Adrenal gland (tissue), 12 donors: ENCODE measurements around the gene DHX34. TPM values are rescaled to one million over a fixed set of nuclear protein-coding genes. Genes with fewer than 3 reads are reported as not detected.

Experiments used
- DNase-seq, 7 donors: peaks; one replicate each; pipeline ENCODE4 v3.0.0-alpha.2; 2019 to 2020
- H3K27ac ChIP-seq, 5 donors: fragments of 200-600 bp; sonication (generic) in 4 of 5; 1 replicate in 3 of 5; 2 replicates in 2 of 5; pipeline versions ENCODE4 v1.5.1 to v1.8.0; 2016 to 2020; ENCODE audit warnings: mild to moderate bottlenecking in 1 of 5
- H3K27me3 ChIP-seq: fragments of 200-600 bp; 2 replicates; pipeline ENCODE4 v1.8.0; 2021
- H3K36me3 ChIP-seq, 2 donors: fragments of 200-600 bp; replicated peaks in 1 of 2; 1 replicate in 1 of 2; 2 replicates in 1 of 2; pipeline versions ENCODE4 v1.5.1 to v1.8.0; 2018 to 2022
- H3K4me1 ChIP-seq, 2 donors: fragments of 200-600 bp; replicated peaks in 1 of 2; 1 replicate in 1 of 2; 2 replicates in 1 of 2; pipeline versions ENCODE4 v1.5.1 to v1.8.0; 2018 to 2021
- H3K4me3 ChIP-seq, 4 donors: fragments of 200-600 bp; sonication (generic) in 3 of 4; one replicate each; pipeline ENCODE4 v1.5.1; 2016 to 2018
- H3K9me3 ChIP-seq, 3 donors: fragments of 200-600 bp; sonication (generic) in 1 of 3; replicated peaks in 1 of 3; 1 replicate in 2 of 3; 2 replicates in 1 of 3; pipeline versions ENCODE4 v1.5.1 to v1.8.0; 2016 to 2021
- POLR2A ChIP-seq, 2 donors: fragments of 450-650 bp; IDR thresholded peaks; one replicate each; pipeline ENCODE4 v1.6.1; 2017; ENCODE audit warnings: antibody characterized with exemption in 2 of 2, mild to moderate bottlenecking in 2 of 2, moderate library complexity in 1 of 2
- WGBS, 4 donors: extraction: QIAGEN DNeasy Blood & Tissue Kit in 2 of 4; methylation state at CpG; one replicate each; pipeline versions ENCODE4 v1.1.5 to v1.1.7; 2013 to 2017; 5-methylcytosine and 5-hydroxymethylcytosine counted together
- intact Hi-C, 2 donors: fragments of 100-400 bp; cut with DNase I; formaldehyde crosslinking; loops; one replicate each; pipeline versions ENCODE4 v1.14.1 to v1.15.0; 2022 to 2023
- polyA plus RNA-seq, 3 donors: library from polyadenylated mRNA; stranded (reverse); fragments of 200-250 nt in 2 of 3; fragments of 350-450 nt in 1 of 3; fragmentation: Illumina TruSeq in 1 of 3; extraction: RNeasy Lipid Tissue Mini Kit (QIAGEN cat#74804) in 1 of 3; gene quantifications; one replicate each; pipeline ENCODE4 v1.2.3, GENCODE V29; 2013 to 2014
- total RNA-seq, 9 donors: library from RNA; depleted of rRNA in 4 of 9; stranded (reverse); fragments of >200 nt in 4 of 9; fragments of 120-200 nt in 1 of 9; fragmentation: NEBNext Ultra II Directional in 1 of 9; extraction: Animal tissue kit (Norgen Biotek cat#: 25700) in 1 of 9; gene quantifications; one replicate each; pipeline versions ENCODE4 v1.1.0 to v1.2.4, GENCODE V29; 2013 to 2023
- TF ChIP-seq, protein P1 (sequence below), 6 experiments: fragments of 450-650 bp in 4 of 6; fragments of 200-600 bp in 2 of 6; sonication (generic) in 1 of 6; IDR thresholded peaks; 1 replicate in 5 of 6; 2 replicates in 1 of 6; pipeline versions ENCODE4 v1.5.1 to v1.8.0; 2016 to 2021; ENCODE audit warnings: antibody characterized with exemption in 6 of 6, mild to moderate bottlenecking in 2 of 6, moderate library complexity in 1 of 6
- donor health status: healthy with polysubstance abuse.
- donor health status: Bipolar disorder and iron deficiency.
- donor health status: DM: yes; HTN: yes; CAD: no.
- donor health status: DM: no; HTN: no; CAD: no.
- donor health status: DM: no; HTN: no; CAD: no.
- donor health status: DM: yes; HTN: yes; CAD: no.

Gene DHX34
- total and polyA plus RNA-seq, 12 donors: 5.0 to 49.7 (median 11.2) TPM

GRCh38 chr19:47427241-47428176 lies 78.4 kb downstream of the DHX34 start:
- peaks cover 7 to 10% of the 10 kb centered on the region in 2 donors for H3K4me1 ChIP-seq
- 6 to 9% (median 8%) methylated on average over 17 of the region's 17 CpGs for WGBS, 4 donors
- intact Hi-C loops: loop anchor here in 1 of 2 donors (10.0 kb wide), 1 partner anchor 133 kb away; no protein-coding TSS in a partner anchor
- H3K27me3 ChIP-seq: peaks cover 55% of the 10 kb centered on the region
- DNase-seq: peak; percentile 45 to 79 (median 65)
- no peaks in the 10 kb centered on the region for H3K9me3 ChIP-seq
- H3K36me3 ChIP-seq: no peaks in the 10 kb centered on the region
- TF ChIP-seq, protein P1, sequence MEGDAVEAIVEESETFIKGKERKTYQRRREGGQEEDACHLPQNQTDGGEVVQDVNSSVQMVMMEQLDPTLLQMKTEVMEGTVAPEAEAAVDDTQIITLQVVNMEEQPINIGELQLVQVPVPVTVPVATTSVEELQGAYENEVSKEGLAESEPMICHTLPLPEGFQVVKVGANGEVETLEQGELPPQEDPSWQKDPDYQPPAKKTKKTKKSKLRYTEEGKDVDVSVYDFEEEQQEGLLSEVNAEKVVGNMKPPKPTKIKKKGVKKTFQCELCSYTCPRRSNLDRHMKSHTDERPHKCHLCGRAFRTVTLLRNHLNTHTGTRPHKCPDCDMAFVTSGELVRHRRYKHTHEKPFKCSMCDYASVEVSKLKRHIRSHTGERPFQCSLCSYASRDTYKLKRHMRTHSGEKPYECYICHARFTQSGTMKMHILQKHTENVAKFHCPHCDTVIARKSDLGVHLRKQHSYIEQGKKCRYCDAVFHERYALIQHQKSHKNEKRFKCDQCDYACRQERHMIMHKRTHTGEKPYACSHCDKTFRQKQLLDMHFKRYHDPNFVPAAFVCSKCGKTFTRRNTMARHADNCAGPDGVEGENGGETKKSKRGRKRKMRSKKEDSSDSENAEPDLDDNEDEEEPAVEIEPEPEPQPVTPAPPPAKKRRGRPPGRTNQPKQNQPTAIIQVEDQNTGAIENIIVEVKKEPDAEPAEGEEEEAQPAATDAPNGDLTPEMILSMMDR (IDR thresholded peaks at IDR 0.05): peak; percentile 69 to 81 (median 76)
- no peak for TF ChIP-seq POLR2A (IDR thresholded peaks at IDR 0.05)
- H3K4me3 ChIP-seq: no peak overlapping the region
- peak overlapping the region in 1 of 5 donors; percentile 23 for H3K27ac ChIP-seq

GRCh38 chr19:47428177-47428894 lies 79.2 kb downstream of the DHX34 start:
- intact Hi-C loops: loop anchor here in 1 of 2 donors (10.0 kb wide), 1 partner anchor 134 kb away; no protein-coding TSS in a partner anchor
- peak overlapping the region in 1 of 5 donors; percentile 23 for H3K27ac ChIP-seq
- 1 to 3% (median 1%) methylated on average over 18 to 27 of the region's 27 CpGs for WGBS, 4 donors

DNA sequence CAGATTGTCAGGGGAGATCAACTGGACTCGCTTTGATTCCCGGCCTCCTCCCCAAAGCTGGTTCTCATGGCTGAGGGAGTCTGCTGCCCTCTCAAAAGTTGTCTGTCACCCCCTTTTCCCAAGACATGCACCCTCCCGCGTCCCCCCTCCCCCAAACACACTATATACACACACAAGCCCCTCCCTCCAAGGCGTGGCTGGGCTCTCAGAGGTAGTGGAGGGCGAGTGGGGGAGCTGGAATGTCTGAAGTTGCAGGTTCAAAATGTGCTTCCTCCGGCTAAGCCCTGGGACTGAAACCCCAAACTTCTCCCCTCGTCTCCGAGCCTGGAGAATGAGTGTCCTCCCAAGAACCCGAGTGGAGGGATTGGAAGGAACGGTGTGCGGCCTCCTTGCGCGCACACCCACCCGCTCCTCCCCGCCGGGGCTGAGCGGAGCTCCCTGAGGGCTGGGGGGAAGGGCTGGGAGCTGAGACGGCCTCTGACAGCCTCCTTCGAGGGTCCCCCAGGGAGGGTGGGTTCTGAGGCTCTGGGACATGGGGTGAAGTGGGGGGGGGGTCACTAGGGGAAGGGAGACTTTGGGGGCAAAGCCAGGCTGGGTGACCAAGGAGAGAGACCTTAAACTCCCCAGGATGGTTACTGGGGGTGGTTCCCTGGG lies 80.2 kb downstream of the DHX34 start:
- Histone ChIP-seq H3K9me3 (no peaks in the 10 kb centered on the region), H3K4me3 (no peak overlapping the region), H3K27ac (no peak overlapping the region), H3K36me3 (no peaks in the 10 kb centered on the region), H3K4me1 (peaks cover 7 to 10% of the 10 kb centered on the region in 2 donors), H3K27me3 (peaks cover 48% of the 10 kb centered on the region)
- 20 to 33% (median 28%) methylated on average over 13 to 20 of the region's 20 CpGs for WGBS, 4 donors
- TF ChIP-seq, protein P1 (IDR thresholded peaks at IDR 0.05): no peak
- TF ChIP-seq POLR2A (IDR thresholded peaks at IDR 0.05): no peak
- DNase-seq: no peak
- intact Hi-C loops: loop anchor here in 1 of 2 donors (10.0 kb wide), 1 partner anchor 134 kb away; no protein-coding TSS in a partner anchor

More at GRCh38 chr19:47428177-47428894, 79.2 kb downstream of the DHX34 start:
- H3K27me3 ChIP-seq: peaks cover 55% of the 10 kb centered on the region
- H3K9me3 ChIP-seq: no peaks in the 10 kb centered on the region
- no peaks in the 10 kb centered on the region for H3K36me3 ChIP-seq
- DNase-seq: peak; percentile 80 to 95 (median 88)
- H3K4me1 ChIP-seq: peaks cover 7 to 10% of the 10 kb centered on the region in 2 donors
- no peak for TF ChIP-seq POLR2A (IDR thresholded peaks at IDR 0.05)
- TF ChIP-seq, protein P1 (IDR thresholded peaks at IDR 0.05): peak in 1 of 6 experiments; percentile 3
- H3K4me3 ChIP-seq: no peak overlapping the region
